RWPE1 (cell line): ENCODE data around the gene FABP7.

Source experiments
- CTCF ChIA-PET: fragments of 350-600 bp; sonication (Branson Sonifier 250); formaldehyde crosslinking; extraction: SDS; loops from one replicate; lab custom pipeline; 2021; lab: Yijun Ruan, JAX
- POLR2A ChIA-PET: fragments of 400-600 bp; formaldehyde crosslinking; extraction: SDS; loops from one replicate; lab custom pipeline; 2020; ENCODE audit warnings: antibody characterized with exemption; ENCODE audit not compliant: low non-redundant PET; lab: Yijun Ruan, JAX
- DNase-seq: peaks from one replicate; pipeline ENCODE4 v3.0.0; 2012; ENCODE audit warnings: low spot score
- H3K27ac ChIP-seq: fragments of 450-650 bp; 2 replicates; pipeline ENCODE4 v1.5.1; 2017
- TF ChIP-seq, protein P1 (sequence below): fragments of 450-650 bp; conservative IDR thresholded peaks from 2 replicates; pipeline ENCODE4 v1.5.1; 2017; ENCODE audit warnings: low read depth, mild to moderate bottlenecking

FABP7 gene

DNA sequence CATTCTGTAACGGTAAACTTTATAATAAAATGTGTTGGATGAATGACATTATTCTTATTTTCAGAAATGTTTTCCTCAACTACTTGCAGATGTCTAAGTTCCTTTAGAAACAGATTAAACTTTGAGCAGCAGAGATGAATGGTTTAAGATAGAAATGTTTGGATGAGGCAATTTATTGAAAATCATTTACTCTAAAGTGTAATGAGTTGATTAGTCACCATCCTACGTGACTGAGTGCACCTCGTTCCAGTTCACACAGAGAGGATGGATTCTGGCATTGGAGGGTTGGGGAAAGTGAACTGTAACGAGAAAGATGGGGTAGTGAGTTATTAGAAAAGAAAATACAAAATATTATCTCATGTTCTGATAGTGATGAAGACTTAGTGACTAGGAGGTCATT lies 38.2 kb downstream of the FABP7 start:
- POLR2A ChIA-PET, result no interaction called here
- TF ChIP-seq, protein P1, sequence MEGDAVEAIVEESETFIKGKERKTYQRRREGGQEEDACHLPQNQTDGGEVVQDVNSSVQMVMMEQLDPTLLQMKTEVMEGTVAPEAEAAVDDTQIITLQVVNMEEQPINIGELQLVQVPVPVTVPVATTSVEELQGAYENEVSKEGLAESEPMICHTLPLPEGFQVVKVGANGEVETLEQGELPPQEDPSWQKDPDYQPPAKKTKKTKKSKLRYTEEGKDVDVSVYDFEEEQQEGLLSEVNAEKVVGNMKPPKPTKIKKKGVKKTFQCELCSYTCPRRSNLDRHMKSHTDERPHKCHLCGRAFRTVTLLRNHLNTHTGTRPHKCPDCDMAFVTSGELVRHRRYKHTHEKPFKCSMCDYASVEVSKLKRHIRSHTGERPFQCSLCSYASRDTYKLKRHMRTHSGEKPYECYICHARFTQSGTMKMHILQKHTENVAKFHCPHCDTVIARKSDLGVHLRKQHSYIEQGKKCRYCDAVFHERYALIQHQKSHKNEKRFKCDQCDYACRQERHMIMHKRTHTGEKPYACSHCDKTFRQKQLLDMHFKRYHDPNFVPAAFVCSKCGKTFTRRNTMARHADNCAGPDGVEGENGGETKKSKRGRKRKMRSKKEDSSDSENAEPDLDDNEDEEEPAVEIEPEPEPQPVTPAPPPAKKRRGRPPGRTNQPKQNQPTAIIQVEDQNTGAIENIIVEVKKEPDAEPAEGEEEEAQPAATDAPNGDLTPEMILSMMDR, result no peak
- CTCF ChIA-PET, result interaction anchor here (0.6 kb wide), 2 partner anchors 17 to 86 kb away, joined by 3 to 8 read pairs; no protein-coding TSS in a partner anchor
- no peak for DNase-seq
- no peak overlapping the region for H3K27ac ChIP-seq

DNA sequence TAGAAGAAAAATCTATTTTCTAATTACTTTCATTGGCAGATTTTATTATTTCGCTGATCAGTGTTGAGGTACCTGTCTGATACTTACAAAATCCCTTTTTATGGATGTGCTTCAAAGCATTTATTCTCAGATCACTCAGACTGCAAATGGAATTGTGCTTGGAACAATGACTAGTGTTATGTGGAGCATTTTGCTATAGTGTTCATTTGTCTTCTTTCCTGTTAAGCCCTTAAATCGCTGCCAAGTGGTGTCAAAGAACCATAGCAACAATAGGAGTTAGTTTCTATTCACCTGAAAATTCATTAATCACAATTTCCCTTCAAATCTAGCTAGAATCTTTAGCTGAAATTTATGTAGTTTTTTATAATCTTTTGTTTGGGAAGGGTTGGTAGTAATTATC lies 39.4 kb downstream of the FABP7 start:
- DNase-seq, result no peak
- POLR2A ChIA-PET, result no interaction called here
- CTCF ChIA-PET, result no interaction called here
- H3K27ac ChIP-seq, result no peak overlapping the region
- TF ChIP-seq, protein P1, result no peak

DNA sequence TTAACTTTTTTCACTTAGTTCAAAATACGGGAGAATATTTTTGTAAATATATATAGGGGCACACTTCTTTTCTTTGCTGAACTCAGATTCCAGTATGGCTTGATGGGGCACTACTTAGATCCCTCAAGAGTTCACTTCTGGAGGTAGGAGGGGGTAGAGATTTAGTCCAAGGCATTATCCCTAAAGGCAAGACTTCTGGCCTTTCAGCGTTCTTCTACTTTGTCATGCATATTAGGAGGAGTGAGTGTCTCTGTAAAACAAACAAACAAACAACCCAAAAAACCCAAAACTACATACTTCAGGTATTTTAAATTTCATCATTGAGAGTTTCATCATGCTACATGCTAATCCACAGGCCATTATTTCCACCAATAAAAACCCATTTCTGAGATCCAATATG lies 41.6 kb downstream of the FABP7 start:
- no peak for DNase-seq
- CTCF ChIA-PET, result no interaction called here
- POLR2A ChIA-PET, result no interaction called here
- TF ChIP-seq, protein P1, result no peak
- no peak overlapping the region for H3K27ac ChIP-seq

DNA sequence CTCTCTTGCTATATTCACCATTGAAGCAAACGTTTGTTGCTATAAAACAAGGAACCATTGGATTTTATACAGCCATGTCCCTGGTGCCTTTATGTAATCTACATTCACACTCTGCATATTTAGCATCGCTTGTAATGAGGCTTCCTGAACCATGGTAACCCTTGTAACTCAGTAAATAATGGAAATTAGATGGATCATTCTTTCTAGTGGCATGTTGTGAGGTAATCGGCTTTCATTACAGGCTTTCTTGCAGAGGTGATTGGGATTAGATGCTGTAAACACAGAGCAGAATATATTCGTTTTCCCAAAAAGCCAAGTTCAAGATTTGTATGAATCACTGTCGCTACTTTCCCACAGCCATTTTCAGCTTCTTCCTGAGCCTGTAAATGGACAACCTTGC lies 45.6 kb downstream of the FABP7 start:
- POLR2A ChIA-PET, result no interaction called here
- CTCF ChIA-PET, result no interaction called here
- DNase-seq, result no peak
- TF ChIP-seq, protein P1, result no peak
- no peak overlapping the region for H3K27ac ChIP-seq

DNA sequence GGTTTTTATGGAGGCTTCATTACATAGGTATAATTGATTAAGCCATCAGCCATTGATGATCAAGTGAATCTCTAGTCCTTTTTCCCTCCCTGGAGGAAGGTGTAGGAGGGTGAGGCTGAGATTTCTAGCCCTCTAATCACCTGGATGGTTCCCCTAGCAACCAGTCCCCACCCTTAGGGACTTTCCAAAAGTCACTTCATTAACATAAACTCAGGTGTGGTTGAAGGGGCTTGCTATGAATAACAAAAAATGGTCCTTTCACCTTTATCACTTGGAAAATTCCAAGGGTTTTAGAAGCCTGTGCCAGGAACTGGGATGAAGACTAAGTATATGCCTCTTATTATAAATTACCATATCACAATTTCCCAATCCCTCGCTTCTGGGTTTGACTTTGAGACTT lies 49.9 kb downstream of the FABP7 start:
- DNase-seq, result no peak
- CTCF ChIA-PET, result no interaction called here
- POLR2A ChIA-PET, result no interaction called here
- no peak overlapping the region for H3K27ac ChIP-seq
- TF ChIP-seq, protein P1, result no peak

DNA sequence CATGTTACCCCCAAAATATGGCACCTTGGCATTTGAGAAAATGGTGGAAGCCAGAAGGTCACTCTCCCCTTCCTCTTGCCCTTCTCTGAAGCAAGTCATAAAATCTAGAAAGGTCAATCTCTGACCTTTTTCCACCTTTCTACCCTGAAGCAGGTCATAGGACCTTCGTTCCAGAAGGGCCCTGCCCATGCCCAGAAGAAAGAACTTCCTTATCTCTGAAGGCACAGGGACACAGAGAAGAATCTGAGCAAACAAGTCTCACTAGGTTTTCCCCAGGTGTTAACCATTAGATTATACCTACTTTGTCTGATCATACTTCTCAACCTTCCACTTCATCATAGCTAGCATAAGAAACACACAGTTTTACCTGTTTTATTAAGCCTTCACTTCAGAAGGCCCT lies 52.0 kb downstream of the FABP7 start:
- no peak overlapping the region for H3K27ac ChIP-seq
- CTCF ChIA-PET, result no interaction called here
- DNase-seq, result no peak
- TF ChIP-seq, protein P1, result no peak
- POLR2A ChIA-PET, result no interaction called here

DNA sequence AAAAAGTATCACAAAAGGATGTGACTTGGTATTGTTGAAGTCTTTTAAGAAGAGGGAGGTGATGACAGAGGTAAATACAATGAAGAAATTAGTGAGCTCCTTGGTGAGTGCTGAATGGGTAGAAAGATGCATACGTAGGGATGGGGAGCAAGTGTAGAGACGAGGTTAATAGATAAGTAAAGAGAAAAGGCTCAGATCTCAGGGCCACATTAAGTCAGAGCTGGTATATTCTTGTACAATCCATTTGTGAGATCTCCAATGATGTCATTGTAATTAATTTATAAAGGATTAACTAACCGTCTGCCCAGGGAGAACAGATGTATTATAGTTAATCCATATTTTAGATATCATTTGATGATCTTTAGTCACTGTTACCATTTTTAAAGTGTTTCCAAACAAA lies 52.9 kb downstream of the FABP7 start:
- POLR2A ChIA-PET, result no interaction called here

More for the DNA sequence above, 52.9 kb downstream of the FABP7 start:
- no peak for DNase-seq
- CTCF ChIA-PET, result no interaction called here
- H3K27ac ChIP-seq, result no peak overlapping the region
- TF ChIP-seq, protein P1, result no peak
